K562 (cell line): ENCODE results near the gene DYNAP. TPM values are rescaled to one million over a fixed set of nuclear protein-coding genes. Genes with fewer than 3 reads are reported as not detected.

Experiments
- ATAC-seq: fragments of 200-7000 bp; cut with Tn5 transposase; 3 replicates; pipeline ENCODE4 v1.9.1; 2020; ENCODE audit warnings: moderate library complexity
- BruUV-seq: library from RNA; stranded (reverse); fragments of 400-500 nt; replicated peaks from 2 replicates; lab custom pipeline; 2021; lab: Mats Ljungman, UMichigan
- CTCF ChIA-PET: fragments of 300-600 bp; formaldehyde crosslinking; extraction: SDS; loops from one replicate; lab custom pipeline; 2021; ENCODE audit warnings: low intra/inter-chr PET ratio; lab: Yijun Ruan, JAX
- POLR2A ChIA-PET: fragments of 300-600, 350-650 bp; sonication (Branson Sonifier 250); formaldehyde crosslinking; extraction: SDS; loops from one replicate; lab custom pipeline; 2021; ENCODE audit warnings: antibody characterized with exemption, inconsistent platforms; lab: Yijun Ruan, JAX
- DNase-seq, 4 experiments: peaks; one replicate each; pipeline versions ENCODE4 v3.0.0 to v3.0.0-alpha.2; 2011 to 2018; ENCODE audit warnings: low spot score in 3 of 4, mixed read lengths in 3 of 4; ENCODE audit errors: extremely low read depth in 1 of 4
- FAIRE-seq: peaks from 2 replicates; lab custom pipeline; 2011; peaks lifted over from hg19 to GRCh38; lab: Jason Lieb, UNC
- H2AFZ ChIP-seq: 2 replicates; pipeline ENCODE4 v1.6.0; 2011; ENCODE audit warnings: low read depth, low read length, control low read depth, inconsistent platforms
- H3K27ac ChIP-seq: fragments of 200-600 bp; 3 replicates; pipeline ENCODE4 v1.8.0; 2011; ENCODE audit warnings: low read depth, mild to moderate bottlenecking, control low read depth, inconsistent platforms, low read length, moderate library complexity, mixed read lengths; ENCODE audit errors: extremely low read depth
- H3K27me3 ChIP-seq, 2 experiments: fragments of 300-600 bp in 1 of 2; 2 replicates in 1 of 2; 3 replicates in 1 of 2; pipeline versions ENCODE4 v1.6.0 to v1.8.0; 2011; ENCODE audit warnings: inconsistent platforms in 2 of 2, low read length in 2 of 2, mild to moderate bottlenecking in 1 of 2, mixed read lengths in 1 of 2, moderate library complexity in 1 of 2; ENCODE audit not compliant: control insufficient read depth in 2 of 2, insufficient read depth in 2 of 2
- H3K36me3 ChIP-seq: fragments of 300-600 bp; 3 replicates; pipeline ENCODE4 v1.8.0; 2011; ENCODE audit warnings: mild to moderate bottlenecking, low read length, inconsistent platforms; ENCODE audit not compliant: control insufficient read depth, insufficient read depth
- H3K4me1 ChIP-seq, 2 experiments: fragments of 200-600 bp in 1 of 2; replicated peaks in 1 of 2; 2 replicates in 1 of 2; 3 replicates in 1 of 2; pipeline versions ENCODE4 v1.5.1 to v1.8.0; 2011; ENCODE audit warnings: inconsistent platforms in 2 of 2, low read length in 2 of 2, mild to moderate bottlenecking in 1 of 2, mixed read lengths in 1 of 2, moderate library complexity in 1 of 2; ENCODE audit not compliant: control insufficient read depth in 2 of 2, insufficient read depth in 2 of 2
- H3K4me2 ChIP-seq: 2 replicates; pipeline ENCODE4 v1.6.1; 2011; ENCODE audit warnings: low read length, control low read depth, inconsistent platforms, mixed read lengths; ENCODE audit not compliant: insufficient read depth
- H3K4me3 ChIP-seq: fragments of 200-600 bp; sonication (generic), shearing (Covaris generic); 2 replicates; pipeline ENCODE4 v1.5.1; 2016; ENCODE audit warnings: control low read depth, inconsistent platforms
- H3K79me2 ChIP-seq: fragments of 200-600 bp; 3 replicates; pipeline ENCODE4 v1.8.0; 2011; ENCODE audit warnings: low read length, inconsistent platforms; ENCODE audit not compliant: control insufficient read depth, insufficient read depth
- H3K9ac ChIP-seq, 2 experiments: 2 replicates each; pipeline versions ENCODE4 v1.6.0 to v1.6.1; 2011; ENCODE audit warnings: low read depth in 2 of 2, low read length in 2 of 2, control low read depth in 1 of 2, inconsistent platforms in 1 of 2, mild to moderate bottlenecking in 1 of 2, mixed read lengths in 1 of 2; ENCODE audit not compliant: insufficient read depth in 1 of 2
- H3K9me1 ChIP-seq: one replicate; pipeline ENCODE4 v1.6.0; 2011; ENCODE audit warnings: inconsistent platforms, mild to moderate bottlenecking, low read length, moderate library complexity; ENCODE audit not compliant: control insufficient read depth, insufficient read depth
- H3K9me3 ChIP-seq: replicated peaks from 2 replicates; pipeline ENCODE4 v1.5.1; 2011; ENCODE audit warnings: low read depth, low read length, inconsistent platforms; ENCODE audit not compliant: control insufficient read depth, insufficient read depth
- H4K20me1 ChIP-seq: replicated peaks from 2 replicates; pipeline ENCODE4 v1.6.1; 2011; ENCODE audit warnings: low read length, inconsistent platforms, mixed read lengths; ENCODE audit not compliant: control insufficient read depth, insufficient read depth
- CBX5 ChIP-seq: IDR thresholded peaks from 2 replicates; pipeline ENCODE4 v1.6.1; 2014; ENCODE audit warnings: low read depth, borderline replicate concordance
- FIP1L1 ChIP-seq: fragments of 200-400 bp; formaldehyde crosslinking; IDR thresholded peaks from 2 replicates; pipeline ENCODE4 v1.6.1; 2018; ENCODE audit warnings: mild to moderate bottlenecking, low read depth, low read length; ENCODE audit not compliant: poor library complexity, severe bottlenecking
- GTF2A2 ChIP-seq: IDR thresholded peaks from 2 replicates; pipeline ENCODE4 v1.6.1; 2016; ENCODE audit warnings: mild to moderate bottlenecking, missing genetic modification characterization, missing compliant biosample characterization
- TARDBP ChIP-seq: fragments of 450-650 bp; IDR thresholded peaks from 2 replicates; pipeline ENCODE4 v1.6.1; 2016
- THAP12 ChIP-seq: fragments of 250-450 bp; sonication (Bioruptor Pico); IDR thresholded peaks from 2 replicates; pipeline ENCODE4 v1.9.0; 2021; ENCODE audit warnings: mild to moderate bottlenecking, inconsistent platforms
- ZC3H11A ChIP-seq: IDR thresholded peaks from 2 replicates; pipeline ENCODE4 v1.6.1; 2012; ENCODE audit warnings: low read depth, low read length, improper control_type of control experiment
- ZNF354B ChIP-seq: fragments of 250-450 bp; sonication (Bioruptor Pico); IDR thresholded peaks from 2 replicates; pipeline ENCODE4 v1.4.0; 2020
- ZNF57 ChIP-seq: fragments of 450-650 bp; formaldehyde crosslinking; IDR thresholded peaks from 2 replicates; pipeline ENCODE4 v1.4.0; 2020; ENCODE audit warnings: mild to moderate bottlenecking, moderate library complexity
- WGBS: fragments of 100-300 bp; shearing (Covaris generic); methylation state at CpG from one replicate; pipeline ENCODE4 v1.1.6; 2016; ENCODE audit warnings: low coverage, mixed read lengths; ENCODE audit not compliant: insufficient coverage; ENCODE audit errors: missing lambda C conversion rate; 5-methylcytosine and 5-hydroxymethylcytosine counted together
- in situ Hi-C: fragments of 300-500 bp; cut with MboI; formaldehyde crosslinking; loops from 4 replicates; pipeline ENCODE4 v1.15.0; 2018; ENCODE audit warnings: inconsistent platforms, mixed read lengths
- intact Hi-C: fragments of 100-400 bp; cut with micrococcal nuclease; formaldehyde crosslinking; loops from 2 replicates; pipeline ENCODE4 v1.14.2; 2022
- polyA plus RNA-seq, 8 experiments: library from polyadenylated mRNA; depleted of rRNA in 4 of 8; stranded (reverse) in 5 of 8; unstranded in 3 of 8; fragments of >200 nt; fragmentation: Nextera tagmentation in 2 of 8; fragmentation: Illumina TruSeq in 1 of 8; extraction: Ambion mirVana in 2 of 8; extraction: Trizol in 1 of 8; gene quantifications; 2 replicates each; pipeline versions ENCODE4 v1.2.1 to v1.2.3, GENCODE V29; 2011 to 2014; ENCODE audit warnings: inconsistent platforms in 1 of 8, missing spikeins in 1 of 8
- total RNA-seq, 7 experiments: library from RNA; depleted of rRNA in 6 of 7; stranded (reverse); fragments of >200 nt in 6 of 7; fragmentation: Illumina TruSeq in 2 of 7; extraction: Trizol in 2 of 7; gene quantifications; 2 replicates each; pipeline versions ENCODE4 v1.2.1 to v1.2.3, GENCODE V29; 2011 to 2021; ENCODE audit warnings: low replicate concordance in 1 of 7
- TF ChIP-seq, protein P1 (sequence below): fragments of 450-650 bp; IDR thresholded peaks from 2 replicates; pipeline ENCODE4 v1.6.1; 2017; ENCODE audit warnings: antibody characterized with exemption

DYNAP gene
- total and polyA plus RNA-seq, 9 of the 15 experiments (the other 6 are each of a cell fraction or from before 2014, with no cell fraction given) = not detected

DNA sequence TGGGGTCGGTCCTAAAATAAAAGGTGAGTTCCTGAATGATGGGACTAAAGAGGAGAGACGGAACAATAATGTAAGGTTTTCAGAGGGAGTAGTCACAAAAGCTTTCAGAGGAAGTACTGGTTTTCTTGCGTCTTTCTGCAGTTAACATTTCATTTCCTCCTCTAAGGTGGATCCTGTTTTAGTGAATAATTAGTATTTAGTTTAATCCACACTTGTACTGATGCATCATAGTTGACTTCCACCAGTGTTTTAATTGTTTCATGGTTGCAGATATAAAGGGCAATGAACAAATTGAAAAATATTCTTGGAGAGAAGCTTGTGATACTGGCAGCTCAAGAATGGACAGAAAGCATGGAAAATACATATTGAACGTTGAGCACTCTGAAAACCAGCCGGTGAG is at the start of gene DYNAP (continued):
- TF ChIP-seq, protein P1, sequence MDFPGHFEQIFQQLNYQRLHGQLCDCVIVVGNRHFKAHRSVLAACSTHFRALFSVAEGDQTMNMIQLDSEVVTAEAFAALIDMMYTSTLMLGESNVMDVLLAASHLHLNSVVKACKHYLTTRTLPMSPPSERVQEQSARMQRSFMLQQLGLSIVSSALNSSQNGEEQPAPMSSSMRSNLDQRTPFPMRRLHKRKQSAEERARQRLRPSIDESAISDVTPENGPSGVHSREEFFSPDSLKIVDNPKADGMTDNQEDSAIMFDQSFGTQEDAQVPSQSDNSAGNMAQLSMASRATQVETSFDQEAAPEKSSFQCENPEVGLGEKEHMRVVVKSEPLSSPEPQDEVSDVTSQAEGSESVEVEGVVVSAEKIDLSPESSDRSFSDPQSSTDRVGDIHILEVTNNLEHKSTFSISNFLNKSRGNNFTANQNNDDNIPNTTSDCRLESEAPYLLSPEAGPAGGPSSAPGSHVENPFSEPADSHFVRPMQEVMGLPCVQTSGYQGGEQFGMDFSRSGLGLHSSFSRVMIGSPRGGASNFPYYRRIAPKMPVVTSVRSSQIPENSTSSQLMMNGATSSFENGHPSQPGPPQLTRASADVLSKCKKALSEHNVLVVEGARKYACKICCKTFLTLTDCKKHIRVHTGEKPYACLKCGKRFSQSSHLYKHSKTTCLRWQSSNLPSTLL = no peak

DNA sequence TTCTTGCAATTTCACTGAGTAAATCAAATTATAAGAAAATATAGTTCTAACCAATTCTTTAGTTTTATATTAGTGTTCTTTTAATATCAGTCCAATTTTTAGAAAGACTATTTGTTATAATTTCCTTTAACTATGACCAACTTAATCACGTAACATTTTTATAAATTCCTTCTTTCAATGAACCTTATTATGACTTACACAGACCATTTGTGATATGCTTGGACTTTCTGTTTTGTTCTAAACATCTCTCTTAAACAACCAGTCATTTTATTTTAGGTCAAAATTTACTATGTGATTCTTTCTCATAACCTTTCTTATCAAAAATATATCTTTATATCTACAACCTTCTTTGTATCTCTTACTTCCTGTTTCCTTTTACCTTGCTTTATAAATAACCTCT is 39.5 kb upstream of the DYNAP start:
- ATAC-seq (no peak), FAIRE-seq (no peak), DNase-seq (no peak)
- no peaks in the 10 kb centered on the region for H3K4me1 ChIP-seq
- H3K27me3 ChIP-seq = no peaks in the 10 kb centered on the region
- no peaks in the 10 kb centered on the region for H3K36me3 ChIP-seq
- H2AFZ ChIP-seq = no peak overlapping the region
- BruUV-seq = no TSS peak
- H3K9ac ChIP-seq = no peak overlapping the region
- ChIA-PET CTCF (no interaction called here), POLR2A (no interaction called here)
- in situ Hi-C loops (loop anchor here (10.0 kb wide), 1 partner anchor 93 kb away; no protein-coding TSS in a partner anchor), intact Hi-C loops (loop anchor here (10.0 kb wide), 1 partner anchor 157 kb away; no protein-coding TSS in a partner anchor)
- 7% methylated on average over 1 of the region's 1 CpG for WGBS
- H4K20me1 ChIP-seq = no peaks in the 10 kb centered on the region
- no peak overlapping the region for H3K4me3 ChIP-seq
- no peaks in the 10 kb centered on the region for H3K9me3 ChIP-seq
- H3K4me2 ChIP-seq = no peak overlapping the region
- no peaks in the 10 kb centered on the region for H3K79me2 ChIP-seq
- no peak overlapping the region for H3K27ac ChIP-seq
- TF ChIP-seq ZC3H11A = no peak
- no peak for TF ChIP-seq TARDBP
- TF ChIP-seq ZNF57 = no peak
- TF ChIP-seq ZNF354B (CRISPR knock-in tag) = no peak
- no peak for TF ChIP-seq FIP1L1
- no peak for TF ChIP-seq CBX5
- TF ChIP-seq GTF2A2 (tag) = no peak
- no peak for TF ChIP-seq THAP12
- no peaks in the 10 kb centered on the region for H3K9me1 ChIP-seq
